Measurements from ENCODE around the gene P2RY6.

P2RY6 gene

GRCh38 chr11:73310661-73311393 is 38.7 kb downstream of the P2RY6 start:
- Histone ChIP-seq H3F3A (ENCODE audit: low read depth) (0 out of 2 replicates have a peak, but pooled peaks cover 8% of the 10 kb centered on the region), H4K20me1 (ENCODE audit: insufficient read depth, low read length, poor library complexity, severe bottlenecking) (no peaks in the 10 kb centered on the region), H3K9me3 (ENCODE audit: insufficient read depth, low read depth, low read length) (no peaks in the 10 kb centered on the region), H3K9ac (ENCODE audit: low read depth, low read length, poor library complexity, severe bottlenecking) (no peak overlapping the region), H3K27me3 (ENCODE audit: insufficient read depth, low read length, poor library complexity, severe bottlenecking) (no peaks in the 10 kb centered on the region), H3K79me2 (ENCODE audit: insufficient read depth, low read length) (peaks cover 5% of the 10 kb centered on the region; the same call in 1 of the 2 replicates), H2AFZ (ENCODE audit: low read length) (no peak overlapping the region), H3K36me3 (ENCODE audit: insufficient read depth, low read length) (no peaks in the 10 kb centered on the region), H3K9me2 (replicated peaks; ENCODE audit: low read depth, low read length) (no peaks in the 10 kb centered on the region), H3K4me1 (ENCODE audit: insufficient read depth, low read length, poor library complexity, severe bottlenecking) (peaks cover 53% of the 10 kb centered on the region), H3K4me2 (ENCODE audit: low read depth, low read length, poor library complexity, severe bottlenecking) (no peak overlapping the region), H3K4me3 (ENCODE audit: low read length, poor library complexity, severe bottlenecking) (no peak overlapping the region)
- TF ChIP-seq, protein P1, sequence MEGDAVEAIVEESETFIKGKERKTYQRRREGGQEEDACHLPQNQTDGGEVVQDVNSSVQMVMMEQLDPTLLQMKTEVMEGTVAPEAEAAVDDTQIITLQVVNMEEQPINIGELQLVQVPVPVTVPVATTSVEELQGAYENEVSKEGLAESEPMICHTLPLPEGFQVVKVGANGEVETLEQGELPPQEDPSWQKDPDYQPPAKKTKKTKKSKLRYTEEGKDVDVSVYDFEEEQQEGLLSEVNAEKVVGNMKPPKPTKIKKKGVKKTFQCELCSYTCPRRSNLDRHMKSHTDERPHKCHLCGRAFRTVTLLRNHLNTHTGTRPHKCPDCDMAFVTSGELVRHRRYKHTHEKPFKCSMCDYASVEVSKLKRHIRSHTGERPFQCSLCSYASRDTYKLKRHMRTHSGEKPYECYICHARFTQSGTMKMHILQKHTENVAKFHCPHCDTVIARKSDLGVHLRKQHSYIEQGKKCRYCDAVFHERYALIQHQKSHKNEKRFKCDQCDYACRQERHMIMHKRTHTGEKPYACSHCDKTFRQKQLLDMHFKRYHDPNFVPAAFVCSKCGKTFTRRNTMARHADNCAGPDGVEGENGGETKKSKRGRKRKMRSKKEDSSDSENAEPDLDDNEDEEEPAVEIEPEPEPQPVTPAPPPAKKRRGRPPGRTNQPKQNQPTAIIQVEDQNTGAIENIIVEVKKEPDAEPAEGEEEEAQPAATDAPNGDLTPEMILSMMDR (conservative IDR thresholded peaks at IDR 0.05; ENCODE audit: low read length): no peak
- TF ChIP-seq EZH2phosphoT487 (IDR thresholded peaks at IDR 0.05; ENCODE audit: borderline replicate concordance): no peak

- H3K4me2 ChIP-seq (ENCODE audit: low read depth, low read length, poor library complexity, severe bottlenecking): peak overlapping the region; percentile 68
- H3K79me2 ChIP-seq (ENCODE audit: insufficient read depth, low read length): peaks cover 5% of the 10 kb centered on the region; the same call in 1 of the 2 replicates
- H3K36me3 ChIP-seq (ENCODE audit: insufficient read depth, low read length): no peaks in the 10 kb centered on the region
- peaks cover 57% of the 10 kb centered on the region for H3K4me1 ChIP-seq (ENCODE audit: insufficient read depth, low read length, poor library complexity, severe bottlenecking)
- 0 out of 2 replicates have a peak, but pooled peaks cover 8% of the 10 kb centered on the region for H3F3A ChIP-seq (ENCODE audit: low read depth)
- no peak overlapping the region for H2AFZ ChIP-seq (ENCODE audit: low read length)
- no peaks in the 10 kb centered on the region for H4K20me1 ChIP-seq (ENCODE audit: insufficient read depth, low read length, poor library complexity, severe bottlenecking)
- H3K9ac ChIP-seq (ENCODE audit: low read depth, low read length, poor library complexity, severe bottlenecking): peak overlapping the region; percentile 70
- H3K27me3 ChIP-seq (ENCODE audit: insufficient read depth, low read length, poor library complexity, severe bottlenecking): no peaks in the 10 kb centered on the region
- no peaks in the 10 kb centered on the region for H3K9me2 ChIP-seq (replicated peaks; ENCODE audit: low read depth, low read length)
- no peaks in the 10 kb centered on the region for H3K9me3 ChIP-seq (ENCODE audit: insufficient read depth, low read depth, low read length)
- H3K4me3 ChIP-seq (ENCODE audit: low read length, poor library complexity, severe bottlenecking): peak overlapping the region; percentile 39
- TF ChIP-seq, protein P1 (conservative IDR thresholded peaks at IDR 0.05; ENCODE audit: low read length): no peak
- TF ChIP-seq EZH2phosphoT487 (IDR thresholded peaks at IDR 0.05; ENCODE audit: borderline replicate concordance): no peak
Observed at GRCh38 chr11:73311394-73311869, 39.3 kb downstream of the P2RY6 start.

GRCh38 chr11:73312036-73312435 is 39.9 kb downstream of the P2RY6 start:
- Histone ChIP-seq H3K27me3 (ENCODE audit: insufficient read depth, low read length, poor library complexity, severe bottlenecking) (no peaks in the 10 kb centered on the region), H3K36me3 (ENCODE audit: insufficient read depth, low read length) (no peaks in the 10 kb centered on the region), H3K4me1 (ENCODE audit: insufficient read depth, low read length, poor library complexity, severe bottlenecking) (peaks cover 57% of the 10 kb centered on the region), H2AFZ (ENCODE audit: low read length) (no peak overlapping the region), H4K20me1 (ENCODE audit: insufficient read depth, low read length, poor library complexity, severe bottlenecking) (no peaks in the 10 kb centered on the region), H3K9me3 (ENCODE audit: insufficient read depth, low read depth, low read length) (no peaks in the 10 kb centered on the region), H3F3A (ENCODE audit: low read depth) (0 out of 2 replicates have a peak, but pooled peaks cover 8% of the 10 kb centered on the region), H3K9ac (ENCODE audit: low read depth, low read length, poor library complexity, severe bottlenecking) (peak overlapping the region; percentile 70), H3K79me2 (ENCODE audit: insufficient read depth, low read length) (peaks cover 6% of the 10 kb centered on the region; the same call in 1 of the 2 replicates), H3K9me2 (replicated peaks; ENCODE audit: low read depth, low read length) (no peaks in the 10 kb centered on the region), H3K4me3 (ENCODE audit: low read length, poor library complexity, severe bottlenecking) (peak overlapping the region; percentile 39), H3K4me2 (ENCODE audit: low read depth, low read length, poor library complexity, severe bottlenecking) (peak overlapping the region; percentile 68)
- TF ChIP-seq, protein P1 (conservative IDR thresholded peaks at IDR 0.05; ENCODE audit: low read length): no peak
- TF ChIP-seq EZH2phosphoT487 (IDR thresholded peaks at IDR 0.05; ENCODE audit: borderline replicate concordance): no peak
